ENCODE data around the gene USP35. TPM values are rescaled to one million over a fixed set of nuclear protein-coding genes. Genes with fewer than 3 reads are reported as not detected.
A peak's percentile ranks its signal among the peaks of the same experiment; 100 is the strongest.

USP35 gene
- total RNA-seq, 1 donor, result 21.4 TPM

DNA sequence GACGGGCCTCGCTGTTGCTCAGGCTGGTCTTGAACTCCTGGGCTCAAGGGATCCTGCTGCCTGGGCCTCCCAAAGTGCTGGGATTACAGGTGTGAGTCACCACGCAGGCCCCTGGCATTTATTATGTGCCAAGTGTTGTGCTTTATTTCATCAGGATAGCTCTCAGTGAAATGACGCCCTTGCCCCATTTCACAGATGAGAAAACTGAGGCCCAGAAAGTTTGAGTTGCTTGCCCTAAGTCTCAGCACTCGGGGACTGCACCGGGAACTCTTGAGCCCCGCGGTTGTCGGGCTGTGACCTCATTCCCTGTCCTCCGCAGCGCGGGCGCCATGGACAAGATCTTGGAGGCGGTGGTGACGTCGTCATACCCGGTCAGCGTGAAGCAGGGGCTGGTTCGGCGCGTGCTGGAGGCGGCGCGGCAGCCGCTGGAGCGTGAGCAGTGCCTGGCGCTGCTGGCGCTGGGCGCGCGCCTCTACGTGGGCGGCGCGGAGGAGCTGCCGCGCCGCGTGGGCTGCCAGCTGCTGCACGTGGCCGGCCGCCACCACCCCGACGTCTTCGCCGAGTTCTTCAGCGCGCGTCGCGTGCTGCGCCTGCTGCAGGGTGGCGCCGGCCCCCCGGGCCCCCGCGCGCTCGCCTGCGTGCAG, 7.3 kb downstream of the USP35 start:
- peak; percentile 47 for DNase-seq (ENCODE audit: insufficient read length, low spot score, missing footprints)
- Histone ChIP-seq H3K27ac (ENCODE audit: low read depth, low read length) (no peak overlapping the region), H3K4me2 (ENCODE audit: insufficient read depth, low read length) (no peak overlapping the region), H4K20me1 (ENCODE audit: insufficient read depth, low read length) (peaks cover 56% of the 10 kb centered on the region), H3K36me3 (ENCODE audit: insufficient read depth, low read length) (peaks cover 32% of the 10 kb centered on the region), H3K9me3 (ENCODE audit: low read depth, low read length) (no peaks in the 10 kb centered on the region), H3K4me3 (ENCODE audit: insufficient read depth, low read length) (no peak overlapping the region), H3K79me2 (ENCODE audit: insufficient read depth, low read length) (peaks cover 82% of the 10 kb centered on the region), H3K4me1 (ENCODE audit: insufficient read depth, low read length) (peaks cover 10% of the 10 kb centered on the region), H3K27me3 (ENCODE audit: insufficient read depth, low read length) (no peaks in the 10 kb centered on the region), H2AFZ (ENCODE audit: low read length) (no peak overlapping the region)
- TF ChIP-seq, protein P1, sequence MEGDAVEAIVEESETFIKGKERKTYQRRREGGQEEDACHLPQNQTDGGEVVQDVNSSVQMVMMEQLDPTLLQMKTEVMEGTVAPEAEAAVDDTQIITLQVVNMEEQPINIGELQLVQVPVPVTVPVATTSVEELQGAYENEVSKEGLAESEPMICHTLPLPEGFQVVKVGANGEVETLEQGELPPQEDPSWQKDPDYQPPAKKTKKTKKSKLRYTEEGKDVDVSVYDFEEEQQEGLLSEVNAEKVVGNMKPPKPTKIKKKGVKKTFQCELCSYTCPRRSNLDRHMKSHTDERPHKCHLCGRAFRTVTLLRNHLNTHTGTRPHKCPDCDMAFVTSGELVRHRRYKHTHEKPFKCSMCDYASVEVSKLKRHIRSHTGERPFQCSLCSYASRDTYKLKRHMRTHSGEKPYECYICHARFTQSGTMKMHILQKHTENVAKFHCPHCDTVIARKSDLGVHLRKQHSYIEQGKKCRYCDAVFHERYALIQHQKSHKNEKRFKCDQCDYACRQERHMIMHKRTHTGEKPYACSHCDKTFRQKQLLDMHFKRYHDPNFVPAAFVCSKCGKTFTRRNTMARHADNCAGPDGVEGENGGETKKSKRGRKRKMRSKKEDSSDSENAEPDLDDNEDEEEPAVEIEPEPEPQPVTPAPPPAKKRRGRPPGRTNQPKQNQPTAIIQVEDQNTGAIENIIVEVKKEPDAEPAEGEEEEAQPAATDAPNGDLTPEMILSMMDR (IDR thresholded peaks at IDR 0.05; ENCODE audit: extremely low read depth, low read depth, low read length), result no peak

DNA sequence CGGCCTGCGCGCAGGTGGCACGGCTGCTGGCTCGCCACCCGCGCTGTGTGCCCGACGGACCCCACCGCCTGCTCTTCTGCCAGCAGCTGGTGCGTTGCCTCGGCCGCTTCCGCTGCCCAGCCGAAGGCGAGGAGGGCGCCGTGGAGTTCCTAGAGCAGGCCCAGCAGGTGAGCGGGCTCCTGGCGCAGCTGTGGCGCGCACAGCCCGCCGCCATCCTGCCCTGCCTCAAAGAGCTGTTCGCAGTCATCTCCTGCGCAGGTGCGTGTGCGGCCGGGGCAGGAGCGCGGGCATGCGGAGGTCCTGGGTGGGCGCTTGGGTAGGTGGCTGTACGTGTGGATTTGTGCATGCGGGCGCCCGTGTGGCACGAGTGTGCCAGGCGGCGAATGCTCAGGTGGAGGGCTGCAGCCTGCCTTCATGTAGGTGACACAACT, 8.0 kb downstream of the USP35 start:
- Histone ChIP-seq H3K27ac (ENCODE audit: low read depth, low read length) (no peak overlapping the region), H3K27me3 (ENCODE audit: insufficient read depth, low read length) (no peaks in the 10 kb centered on the region), H3K4me2 (ENCODE audit: insufficient read depth, low read length) (no peak overlapping the region), H3K9me3 (ENCODE audit: low read depth, low read length) (no peaks in the 10 kb centered on the region), H4K20me1 (ENCODE audit: insufficient read depth, low read length) (peaks cover 56% of the 10 kb centered on the region), H3K4me1 (ENCODE audit: insufficient read depth, low read length) (peaks cover 10% of the 10 kb centered on the region), H2AFZ (ENCODE audit: low read length) (no peak overlapping the region), H3K36me3 (ENCODE audit: insufficient read depth, low read length) (peaks cover 38% of the 10 kb centered on the region), H3K4me3 (ENCODE audit: insufficient read depth, low read length) (no peak overlapping the region), H3K79me2 (ENCODE audit: insufficient read depth, low read length) (peaks cover 77% of the 10 kb centered on the region)
- no peak for DNase-seq (ENCODE audit: insufficient read length, low spot score, missing footprints)
- TF ChIP-seq, protein P1 (IDR thresholded peaks at IDR 0.05; ENCODE audit: extremely low read depth, low read depth, low read length), result no peak

DNA sequence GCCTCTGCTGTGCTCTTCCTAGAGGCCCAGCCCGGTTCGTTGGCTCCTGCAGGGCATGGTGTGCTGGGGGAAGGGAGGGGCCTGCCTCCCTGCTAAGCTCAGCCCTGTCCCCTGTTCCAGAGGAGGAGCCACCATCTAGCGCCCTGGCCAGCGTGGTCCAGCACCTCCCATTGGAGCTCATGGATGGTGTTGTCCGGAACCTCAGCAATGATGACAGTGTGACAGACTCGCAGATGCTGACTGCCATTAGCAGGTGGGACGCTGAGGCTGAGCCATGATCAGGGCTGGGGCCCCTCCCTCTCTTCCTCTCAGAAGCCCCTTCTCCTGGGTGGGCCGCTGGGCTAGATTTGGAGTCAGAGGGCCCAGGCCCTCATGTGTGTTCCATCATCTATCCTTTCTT, 9.1 kb downstream of the USP35 start:
- Histone ChIP-seq H3K4me2 (ENCODE audit: insufficient read depth, low read length) (no peak overlapping the region), H4K20me1 (ENCODE audit: insufficient read depth, low read length) (peaks cover 49% of the 10 kb centered on the region), H3K4me1 (ENCODE audit: insufficient read depth, low read length) (peaks cover 3% of the 10 kb centered on the region), H3K9me3 (ENCODE audit: low read depth, low read length) (no peaks in the 10 kb centered on the region), H3K4me3 (ENCODE audit: insufficient read depth, low read length) (no peak overlapping the region), H3K36me3 (ENCODE audit: insufficient read depth, low read length) (peaks cover 49% of the 10 kb centered on the region), H3K27me3 (ENCODE audit: insufficient read depth, low read length) (no peaks in the 10 kb centered on the region), H3K27ac (ENCODE audit: low read depth, low read length) (no peak overlapping the region), H3K79me2 (ENCODE audit: insufficient read depth, low read length) (peaks cover 72% of the 10 kb centered on the region), H2AFZ (ENCODE audit: low read length) (no peak overlapping the region)
- TF ChIP-seq, protein P1 (IDR thresholded peaks at IDR 0.05; ENCODE audit: extremely low read depth, low read depth, low read length), result no peak
- peak; percentile 74 for DNase-seq (ENCODE audit: insufficient read length, low spot score, missing footprints)

DNA sequence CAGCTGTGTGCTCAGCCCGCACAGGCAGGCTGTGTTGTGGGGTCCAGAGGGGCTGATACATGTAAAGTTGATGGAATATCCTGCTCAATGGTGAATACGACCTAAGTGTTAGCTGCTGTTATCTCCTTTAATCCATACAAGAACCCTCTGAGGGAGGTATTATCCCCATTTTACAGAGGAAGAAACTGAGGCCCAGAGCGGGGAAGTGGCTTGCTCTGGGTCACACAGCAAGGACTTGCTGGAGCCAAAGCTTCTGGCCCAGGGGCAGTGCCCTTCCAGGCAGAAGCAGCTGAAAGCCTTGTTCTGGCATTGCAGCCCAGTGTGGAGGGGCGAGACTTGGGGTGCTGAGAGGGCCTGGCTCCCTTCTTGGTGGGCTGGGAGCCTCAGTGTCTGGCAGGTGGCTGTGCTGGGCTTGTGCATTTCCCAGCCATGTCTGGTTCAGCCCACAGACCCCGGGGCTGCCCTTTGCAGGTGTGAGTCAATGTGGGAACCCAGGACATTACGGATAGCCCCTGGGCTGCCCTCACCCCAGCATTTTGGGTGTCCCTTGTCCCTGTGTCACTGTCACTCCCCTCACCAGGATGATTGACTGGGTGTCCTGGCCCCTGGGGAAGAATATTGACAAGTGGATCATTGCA, 10.4 kb downstream of the USP35 start:
- H3K27me3 ChIP-seq (ENCODE audit: insufficient read depth, low read length), result no peaks in the 10 kb centered on the region
- TF ChIP-seq, protein P1 (IDR thresholded peaks at IDR 0.05; ENCODE audit: extremely low read depth, low read depth, low read length), result no peak
- no peaks in the 10 kb centered on the region for H3K9me3 ChIP-seq (ENCODE audit: low read depth, low read length)
- DNase-seq (ENCODE audit: insufficient read length, low spot score, missing footprints), result peak; percentile 39
- no peak overlapping the region for H3K4me3 ChIP-seq (ENCODE audit: insufficient read depth, low read length)
- peaks cover 42% of the 10 kb centered on the region for H4K20me1 ChIP-seq (ENCODE audit: insufficient read depth, low read length)
- peaks cover 51% of the 10 kb centered on the region for H3K36me3 ChIP-seq (ENCODE audit: insufficient read depth, low read length)
- no peak overlapping the region for H3K27ac ChIP-seq (ENCODE audit: low read depth, low read length)
- H3K4me1 ChIP-seq (ENCODE audit: insufficient read depth, low read length), result no peaks in the 10 kb centered on the region
- H2AFZ ChIP-seq (ENCODE audit: low read length), result no peak overlapping the region
- H3K79me2 ChIP-seq (ENCODE audit: insufficient read depth, low read length), result peaks cover 68% of the 10 kb centered on the region
- no peak overlapping the region for H3K4me2 ChIP-seq (ENCODE audit: insufficient read depth, low read length)
